ENCODE results near the gene LRRC74B.
A peak's percentile ranks its signal among the peaks of the same experiment; 100 is the strongest.

LRRC74B gene

DNA sequence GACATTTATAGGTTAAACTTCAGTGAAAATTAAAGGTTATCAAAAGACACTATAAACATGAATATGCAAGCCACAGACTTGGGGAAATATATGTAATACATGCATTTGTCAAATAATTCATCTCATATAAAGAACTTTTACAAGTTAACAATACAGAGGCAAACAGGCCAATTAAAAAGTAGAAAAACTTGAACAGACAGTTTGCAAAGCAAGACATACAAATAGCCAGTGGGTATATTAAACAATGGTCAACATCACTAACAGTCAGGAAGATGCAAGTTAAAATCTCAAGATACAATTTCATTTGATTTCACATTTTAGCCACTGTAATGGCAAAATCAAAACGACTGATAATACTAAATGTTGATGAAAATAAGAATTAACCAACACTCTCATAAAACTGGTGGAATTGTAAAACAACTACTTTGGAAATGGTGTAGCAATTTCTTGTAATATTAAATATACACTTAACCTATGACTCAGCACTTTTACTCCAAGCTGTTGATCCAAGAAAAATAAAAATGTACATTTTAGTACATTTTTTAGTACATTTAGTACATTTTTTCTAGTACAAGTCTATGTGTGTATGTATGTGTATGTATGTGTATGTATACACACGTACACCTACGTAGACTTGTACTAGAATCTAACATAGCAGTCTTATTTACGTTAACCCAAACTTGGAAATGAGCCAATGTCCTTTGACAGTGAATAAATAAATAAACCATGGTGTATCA lies 62.8 kb downstream of the LRRC74B start:
- H3K4me3 ChIP-seq (ENCODE audit: low read depth, low read length), result no peak overlapping the region
- no peak for TF ChIP-seq CTCF (conservative IDR thresholded peaks at IDR 0.05; ENCODE audit: low read depth, low read length)
- DNase-seq (ENCODE audit: low read depth), result peak; percentile 34
